ENCODE results near the gene EXOC7.

The EXOC7 gene

DNA sequence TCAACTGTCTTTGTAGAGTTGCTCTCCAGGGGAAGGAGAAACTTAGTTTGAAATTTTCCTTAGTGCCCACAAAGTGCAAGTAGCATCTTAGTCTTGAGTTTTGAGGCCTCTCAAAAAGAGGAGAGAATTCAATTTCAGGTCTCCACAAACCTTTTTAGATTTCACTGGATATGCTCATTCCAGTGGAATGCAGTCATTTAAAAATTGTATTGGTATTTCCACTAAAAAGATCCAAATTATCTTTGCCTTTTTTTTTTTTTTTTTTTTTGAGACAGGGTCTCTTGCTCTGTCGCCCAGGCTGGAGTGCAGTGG lies 44.4 kb upstream of the EXOC7 start:
- H3K4me3 ChIP-seq (ENCODE audit: low read depth, low read length): no peak overlapping the region
- no peak for DNase-seq (ENCODE audit: low read depth)
- TF ChIP-seq, protein P1, sequence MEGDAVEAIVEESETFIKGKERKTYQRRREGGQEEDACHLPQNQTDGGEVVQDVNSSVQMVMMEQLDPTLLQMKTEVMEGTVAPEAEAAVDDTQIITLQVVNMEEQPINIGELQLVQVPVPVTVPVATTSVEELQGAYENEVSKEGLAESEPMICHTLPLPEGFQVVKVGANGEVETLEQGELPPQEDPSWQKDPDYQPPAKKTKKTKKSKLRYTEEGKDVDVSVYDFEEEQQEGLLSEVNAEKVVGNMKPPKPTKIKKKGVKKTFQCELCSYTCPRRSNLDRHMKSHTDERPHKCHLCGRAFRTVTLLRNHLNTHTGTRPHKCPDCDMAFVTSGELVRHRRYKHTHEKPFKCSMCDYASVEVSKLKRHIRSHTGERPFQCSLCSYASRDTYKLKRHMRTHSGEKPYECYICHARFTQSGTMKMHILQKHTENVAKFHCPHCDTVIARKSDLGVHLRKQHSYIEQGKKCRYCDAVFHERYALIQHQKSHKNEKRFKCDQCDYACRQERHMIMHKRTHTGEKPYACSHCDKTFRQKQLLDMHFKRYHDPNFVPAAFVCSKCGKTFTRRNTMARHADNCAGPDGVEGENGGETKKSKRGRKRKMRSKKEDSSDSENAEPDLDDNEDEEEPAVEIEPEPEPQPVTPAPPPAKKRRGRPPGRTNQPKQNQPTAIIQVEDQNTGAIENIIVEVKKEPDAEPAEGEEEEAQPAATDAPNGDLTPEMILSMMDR (IDR thresholded peaks at IDR 0.05; ENCODE audit: control insufficient read depth, extremely low read depth, insufficient read depth): no peak

DNA sequence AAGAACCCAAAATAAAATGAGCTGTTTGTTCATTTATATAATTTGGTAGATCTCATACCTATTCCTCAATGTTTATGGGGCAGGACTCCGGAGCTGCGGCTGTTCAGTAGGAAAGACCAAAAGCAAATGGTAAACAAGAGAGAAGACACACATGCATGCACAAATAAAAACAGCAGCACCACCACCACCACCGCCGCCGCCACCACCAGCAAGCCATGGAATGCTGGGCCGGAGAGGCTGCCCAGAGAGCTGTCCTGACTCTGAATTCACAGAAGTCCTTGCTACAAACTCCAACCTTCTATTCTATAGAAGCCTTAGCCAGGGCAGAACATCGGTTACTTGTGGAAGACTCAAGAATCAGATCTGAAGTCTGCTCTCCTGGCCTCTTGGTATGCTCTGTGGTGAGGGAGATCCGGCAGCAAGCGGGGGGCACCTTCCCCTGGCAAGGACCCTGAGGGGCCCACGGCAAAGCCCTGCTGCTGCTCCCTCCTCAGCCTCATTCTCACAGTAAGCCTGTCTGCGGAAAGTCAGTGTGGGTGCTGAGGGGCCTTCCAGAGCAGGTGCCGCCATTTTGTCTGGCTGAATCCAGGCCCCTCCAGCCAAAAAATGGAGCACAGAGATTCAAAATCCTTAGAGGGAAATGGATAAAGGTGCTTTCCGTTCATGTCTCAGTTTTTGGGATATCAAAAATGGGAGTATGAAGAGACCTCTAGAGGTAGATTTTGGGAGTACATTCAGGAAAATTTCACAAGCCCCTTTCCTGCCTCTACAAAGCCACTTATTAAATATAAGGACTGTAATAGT lies 43.8 kb upstream of the EXOC7 start:
- TF ChIP-seq, protein P1 (IDR thresholded peaks at IDR 0.05; ENCODE audit: control insufficient read depth, extremely low read depth, insufficient read depth): peak; percentile 47
- DNase-seq (ENCODE audit: low read depth): no peak
- no peak overlapping the region for H3K4me3 ChIP-seq (ENCODE audit: low read depth, low read length)

DNA sequence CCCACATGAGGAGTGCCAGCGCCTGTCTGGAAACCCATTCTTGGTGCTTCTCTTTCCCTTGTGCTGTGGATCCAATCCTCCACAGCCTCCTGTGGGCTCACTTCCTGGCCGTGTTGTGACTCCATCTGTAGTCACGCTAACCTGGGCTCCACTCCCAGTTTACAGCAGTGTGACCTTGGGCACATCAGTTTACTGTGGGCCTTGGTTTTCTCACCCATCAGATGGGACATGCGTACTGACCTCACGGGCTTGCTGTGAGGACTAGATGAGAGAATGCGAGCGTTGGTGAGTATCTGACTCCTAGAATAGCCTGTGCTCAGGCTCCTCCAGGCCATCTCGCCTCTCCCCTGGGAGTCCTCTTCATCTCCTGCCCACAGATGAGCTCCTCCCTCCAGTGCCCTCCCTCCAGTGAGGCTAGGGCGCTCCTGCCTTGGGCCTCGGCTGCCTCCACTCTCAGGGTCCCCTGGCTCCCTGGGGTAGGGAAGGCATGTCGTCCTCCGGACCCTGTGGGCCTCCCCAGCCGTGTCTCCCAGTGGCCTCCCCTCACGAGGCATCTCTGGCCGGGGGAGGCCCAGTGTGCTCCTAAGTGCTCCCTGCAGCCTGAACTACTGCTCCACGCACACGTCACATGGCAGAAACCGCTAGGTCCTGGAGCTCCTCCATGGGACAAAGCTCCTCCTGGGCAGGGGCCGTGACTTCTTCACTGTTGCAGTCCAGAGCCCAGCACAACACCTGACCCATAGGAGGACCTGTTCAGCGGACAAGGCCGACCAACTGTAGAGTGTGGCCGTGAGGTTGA lies 42.7 kb upstream of the EXOC7 start:
- TF ChIP-seq, protein P1 (IDR thresholded peaks at IDR 0.05; ENCODE audit: control insufficient read depth, extremely low read depth, insufficient read depth): no peak
- DNase-seq (ENCODE audit: low read depth): no peak
- no peak overlapping the region for H3K4me3 ChIP-seq (ENCODE audit: low read depth, low read length)

DNA sequence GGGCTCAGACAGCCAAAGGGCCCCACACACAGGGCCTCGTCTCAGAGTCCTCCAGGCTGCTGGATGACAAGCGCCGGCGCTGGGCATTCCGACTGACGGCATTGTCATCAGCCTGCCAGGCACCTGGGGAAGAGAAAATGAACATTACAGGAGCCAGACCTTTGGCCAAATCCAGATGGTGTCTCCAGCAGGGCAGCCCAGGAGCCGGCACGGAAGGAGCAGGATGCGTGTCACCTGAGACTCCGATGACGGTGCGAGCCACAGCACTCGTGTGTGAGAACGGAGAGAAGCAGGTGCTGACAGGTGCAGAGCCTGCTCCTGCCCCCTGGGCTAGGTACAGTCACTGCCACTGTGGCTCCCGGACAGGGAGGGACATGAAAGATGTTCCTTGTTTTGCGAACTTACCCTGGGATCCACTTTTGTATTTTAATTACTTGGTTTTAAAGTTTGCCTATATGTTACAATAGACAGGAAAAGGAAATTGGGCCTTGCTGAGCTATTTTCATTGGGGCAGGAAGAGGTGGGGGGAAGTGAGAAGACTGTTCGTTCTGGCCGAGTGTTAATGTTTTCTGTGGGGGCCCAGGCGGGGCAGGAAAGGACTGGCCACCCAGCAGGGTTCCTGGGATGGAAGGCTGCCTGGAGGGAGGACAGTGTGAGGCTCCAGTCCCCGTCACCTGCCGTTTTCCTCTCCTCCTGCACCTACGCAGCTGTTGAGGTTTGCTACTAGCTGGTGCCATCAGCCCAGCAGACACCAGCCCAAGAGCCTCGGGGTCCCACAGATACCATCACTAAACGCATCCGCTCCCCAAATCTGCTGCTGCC lies 41.9 kb upstream of the EXOC7 start:
- TF ChIP-seq, protein P1 (IDR thresholded peaks at IDR 0.05; ENCODE audit: control insufficient read depth, extremely low read depth, insufficient read depth): no peak
- no peak overlapping the region for H3K4me3 ChIP-seq (ENCODE audit: low read depth, low read length)
- DNase-seq (ENCODE audit: low read depth): no peak

DNA sequence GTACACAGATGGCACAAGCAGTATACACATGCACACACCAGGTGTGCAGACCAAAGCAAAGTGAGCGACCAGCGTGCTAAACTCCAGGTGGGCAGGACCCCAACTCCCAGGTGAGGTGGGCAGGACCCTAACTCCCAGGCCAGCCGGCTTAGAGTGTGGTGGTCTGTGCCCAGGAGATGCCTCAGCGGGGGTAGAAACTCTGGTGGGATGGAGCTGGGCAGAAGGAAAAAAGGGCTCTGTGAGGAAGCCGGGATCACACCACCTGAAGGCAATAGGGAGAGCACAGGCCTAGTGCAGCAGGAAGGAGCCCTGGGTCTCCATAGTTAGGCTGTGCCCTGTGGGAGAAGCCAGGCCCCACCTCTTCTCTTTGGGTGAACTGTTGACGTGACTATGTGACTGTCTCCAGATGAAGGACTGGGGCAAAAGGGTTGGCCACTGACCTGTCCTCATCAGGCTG lies 39.0 kb upstream of the EXOC7 start:
- TF ChIP-seq, protein P1 (IDR thresholded peaks at IDR 0.05; ENCODE audit: control insufficient read depth, extremely low read depth, insufficient read depth): no peak
- no peak for DNase-seq (ENCODE audit: low read depth)
- no peak overlapping the region for H3K4me3 ChIP-seq (ENCODE audit: low read depth, low read length)

DNA sequence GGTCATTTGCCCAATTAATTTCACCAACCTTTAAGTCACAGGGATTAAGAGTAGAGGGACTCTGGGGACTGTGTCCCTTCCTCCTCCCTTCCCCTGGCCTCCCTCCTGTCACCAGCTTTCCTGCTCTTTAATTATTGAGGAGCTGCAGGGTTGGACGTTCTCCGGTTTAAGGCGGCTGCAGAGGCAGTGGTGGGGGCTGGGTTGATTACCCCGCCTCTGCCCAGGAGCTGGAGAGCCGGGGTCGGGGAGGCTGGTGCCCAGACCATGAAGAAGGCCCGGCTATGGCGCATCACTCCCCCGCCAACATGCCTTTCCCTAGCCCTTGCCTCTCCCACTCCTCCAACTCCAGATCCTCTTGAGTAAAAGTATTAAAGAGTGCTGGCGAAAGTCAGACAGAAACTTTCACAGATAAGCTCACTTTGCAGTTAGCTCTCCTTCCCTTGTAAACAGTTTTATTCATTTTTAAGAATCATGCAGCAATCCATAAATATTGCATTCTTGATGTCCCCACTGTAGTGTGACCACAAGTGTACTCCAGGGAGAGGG lies 38.5 kb upstream of the EXOC7 start:
- H3K4me3 ChIP-seq (ENCODE audit: low read depth, low read length): no peak overlapping the region
- no peak for DNase-seq (ENCODE audit: low read depth)

More for the DNA sequence above, 38.5 kb upstream of the EXOC7 start:
- TF ChIP-seq, protein P1 (IDR thresholded peaks at IDR 0.05; ENCODE audit: control insufficient read depth, extremely low read depth, insufficient read depth): no peak
